ENCODE results near the gene WDR5. TPM values are rescaled to one million over a fixed set of nuclear protein-coding genes. Genes with fewer than 3 reads are reported as not detected.

WDR5 gene
- polyA plus RNA-seq, 1 experiment: 23.8 TPM

- Histone ChIP-seq H3K4me3 (ENCODE audit: low read depth, low read length) (no peak overlapping the region), H3K36me3 (ENCODE audit: control insufficient read depth, insufficient read depth, low read length) (peaks cover 43% of the 10 kb centered on the region), H3K27me3 (ENCODE audit: control insufficient read depth, insufficient read depth, low read length) (no peaks in the 10 kb centered on the region)
- POLR2A ChIA-PET: no interaction called here
- no peak for DNase-seq (ENCODE audit: low read depth)
- CTCF ChIA-PET: interaction anchor here (0.6 to 1.7 kb wide), 2 partner anchors 12 to 218 kb away, joined by 3 to 4 read pairs; no protein-coding TSS in a partner anchor
- TF ChIP-seq, protein P1, sequence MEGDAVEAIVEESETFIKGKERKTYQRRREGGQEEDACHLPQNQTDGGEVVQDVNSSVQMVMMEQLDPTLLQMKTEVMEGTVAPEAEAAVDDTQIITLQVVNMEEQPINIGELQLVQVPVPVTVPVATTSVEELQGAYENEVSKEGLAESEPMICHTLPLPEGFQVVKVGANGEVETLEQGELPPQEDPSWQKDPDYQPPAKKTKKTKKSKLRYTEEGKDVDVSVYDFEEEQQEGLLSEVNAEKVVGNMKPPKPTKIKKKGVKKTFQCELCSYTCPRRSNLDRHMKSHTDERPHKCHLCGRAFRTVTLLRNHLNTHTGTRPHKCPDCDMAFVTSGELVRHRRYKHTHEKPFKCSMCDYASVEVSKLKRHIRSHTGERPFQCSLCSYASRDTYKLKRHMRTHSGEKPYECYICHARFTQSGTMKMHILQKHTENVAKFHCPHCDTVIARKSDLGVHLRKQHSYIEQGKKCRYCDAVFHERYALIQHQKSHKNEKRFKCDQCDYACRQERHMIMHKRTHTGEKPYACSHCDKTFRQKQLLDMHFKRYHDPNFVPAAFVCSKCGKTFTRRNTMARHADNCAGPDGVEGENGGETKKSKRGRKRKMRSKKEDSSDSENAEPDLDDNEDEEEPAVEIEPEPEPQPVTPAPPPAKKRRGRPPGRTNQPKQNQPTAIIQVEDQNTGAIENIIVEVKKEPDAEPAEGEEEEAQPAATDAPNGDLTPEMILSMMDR (IDR thresholded peaks at IDR 0.05; ENCODE audit: insufficient read depth, low read depth, low read length): no peak
Measured at GRCh38 chr9:134158242-134158641, 22.4 kb downstream of the WDR5 start.

GRCh38 chr9:134158753-134159392 lies 23.0 kb downstream of the WDR5 start:
- Histone ChIP-seq H3K27me3 (ENCODE audit: control insufficient read depth, insufficient read depth, low read length) (no peaks in the 10 kb centered on the region), H3K4me3 (ENCODE audit: low read depth, low read length) (no peak overlapping the region), H3K36me3 (ENCODE audit: control insufficient read depth, insufficient read depth, low read length) (peaks cover 38% of the 10 kb centered on the region)
- ChIA-PET CTCF (interaction anchor here (0.6 to 1.7 kb wide), 3 partner anchors 12 to 219 kb away, joined by 3 to 4 read pairs (median 3); no protein-coding TSS in a partner anchor), POLR2A (no interaction called here)
- TF ChIP-seq, protein P1 (IDR thresholded peaks at IDR 0.05; ENCODE audit: insufficient read depth, low read depth, low read length): no peak
- DNase-seq (ENCODE audit: low read depth): no peak

- ChIA-PET CTCF (interaction anchor here (0.7 to 1.7 kb wide), 3 partner anchors 13 to 530 kb away, joined by 3 to 4 read pairs (median 3); no protein-coding TSS in a partner anchor), POLR2A (no interaction called here)
- no peak overlapping the region for H3K4me3 ChIP-seq (ENCODE audit: low read depth, low read length)
- H3K27me3 ChIP-seq (ENCODE audit: control insufficient read depth, insufficient read depth, low read length): no peaks in the 10 kb centered on the region
- DNase-seq (ENCODE audit: low read depth): no peak
- H3K36me3 ChIP-seq (ENCODE audit: control insufficient read depth, insufficient read depth, low read length): peaks cover 32% of the 10 kb centered on the region
- TF ChIP-seq, protein P1 (IDR thresholded peaks at IDR 0.05; ENCODE audit: insufficient read depth, low read depth, low read length): no peak
Measured at GRCh38 chr9:134159566-134160245, 23.8 kb downstream of the WDR5 start.

DNA sequence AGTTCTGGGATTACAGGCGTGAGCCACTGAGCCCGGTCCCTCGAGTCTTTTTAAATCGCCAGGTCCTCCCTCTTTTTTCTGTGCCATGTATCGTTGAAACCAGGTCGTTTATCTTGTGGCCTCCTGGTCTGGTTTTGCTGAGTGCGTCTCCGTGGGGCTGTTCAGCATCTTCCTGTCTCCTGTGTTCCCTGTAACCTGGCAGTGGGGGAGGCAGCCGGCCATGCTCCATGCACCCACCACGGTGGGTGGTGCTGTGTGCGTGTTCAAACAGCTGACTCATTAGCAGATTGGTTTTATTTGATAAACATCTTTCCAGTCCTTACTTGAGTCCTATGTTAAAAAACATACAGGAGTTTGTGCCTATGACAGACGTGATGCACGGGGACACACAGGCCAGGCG lies 25.8 kb downstream of the WDR5 start:
- ChIA-PET CTCF (interaction anchor here (0.9 kb wide), 1 partner anchor 16 kb away, joined by 3 read pairs; no protein-coding TSS in a partner anchor), POLR2A (no interaction called here)
- DNase-seq (ENCODE audit: low read depth): no peak
- Histone ChIP-seq H3K36me3 (ENCODE audit: control insufficient read depth, insufficient read depth, low read length) (peaks cover 18% of the 10 kb centered on the region), H3K27me3 (ENCODE audit: control insufficient read depth, insufficient read depth, low read length) (no peaks in the 10 kb centered on the region), H3K4me3 (ENCODE audit: low read depth, low read length) (no peak overlapping the region)
- TF ChIP-seq, protein P1 (IDR thresholded peaks at IDR 0.05; ENCODE audit: insufficient read depth, low read depth, low read length): no peak

DNA sequence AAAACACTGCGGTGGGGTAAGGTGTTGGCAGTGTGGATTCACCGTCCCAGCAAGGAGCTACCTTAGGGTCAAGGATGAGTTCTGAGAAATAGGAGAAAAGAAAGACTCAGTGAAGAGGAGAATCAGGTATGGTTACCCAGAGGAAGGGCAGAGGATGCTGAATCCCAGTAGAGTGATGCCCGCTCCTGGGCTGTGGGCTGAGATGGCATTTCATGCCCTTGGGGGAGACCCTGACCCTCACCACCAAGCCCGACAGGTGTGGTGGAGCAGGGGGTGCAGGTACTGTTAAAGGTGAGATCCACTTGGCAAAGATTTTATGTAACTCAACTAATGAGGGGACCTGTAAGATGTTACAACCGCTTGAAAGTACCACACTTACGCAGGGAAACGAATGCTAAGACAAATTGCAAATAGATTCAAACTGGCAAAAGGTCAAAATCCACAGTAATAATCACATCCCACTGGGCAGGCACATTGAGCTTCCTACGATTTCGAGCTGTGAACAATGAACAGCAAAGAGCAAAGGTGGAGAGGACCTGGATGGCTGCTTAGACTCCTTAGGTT lies 26.4 kb downstream of the WDR5 start:
- CTCF ChIA-PET: interaction anchor here (0.9 to 4.1 kb wide), 5 partner anchors 9 to 287 kb away, joined by 3 to 19 read pairs (median 5); no protein-coding TSS in a partner anchor
- no peak overlapping the region for H3K4me3 ChIP-seq (ENCODE audit: low read depth, low read length)
- POLR2A ChIA-PET: no interaction called here
- DNase-seq (ENCODE audit: low read depth): no peak
- TF ChIP-seq, protein P1 (IDR thresholded peaks at IDR 0.05; ENCODE audit: insufficient read depth, low read depth, low read length): no peak
- no peaks in the 10 kb centered on the region for H3K27me3 ChIP-seq (ENCODE audit: control insufficient read depth, insufficient read depth, low read length)
- H3K36me3 ChIP-seq (ENCODE audit: control insufficient read depth, insufficient read depth, low read length): peaks cover 13% of the 10 kb centered on the region

Measured in BJ (cell line).